ENCODE results near the gene EGLN2. TPM values are rescaled to one million over a fixed set of nuclear protein-coding genes. Genes with fewer than 3 reads are reported as not detected.

The EGLN2 gene
- total and polyA plus RNA-seq, 2 of the 4 experiments (the other 2 are of a cell fraction): 54.1 to 60.2 TPM

GRCh38 chr19:40755248-40755624 lies 43.8 kb upstream of the EGLN2 start:
- Histone ChIP-seq H4K91ac (ENCODE audit: insufficient read depth, low read depth, low read length) (no peak overlapping the region), H3K9me3 (ENCODE audit: control insufficient read depth, insufficient read depth, low read length) (no peaks in the 10 kb centered on the region), H3K18ac (ENCODE audit: low read depth, low read length) (no peak overlapping the region), H3K27ac (ENCODE audit: insufficient read depth, low read length) (no peak overlapping the region), H2AK5ac (ENCODE audit: low read depth, low read length) (no peak overlapping the region), H3K9me1 (ENCODE audit: insufficient read depth, low read length) (peaks cover 9% of the 10 kb centered on the region; the same call in 1 of the 2 replicates), H3K36me3 (ENCODE audit: control insufficient read depth, insufficient read depth, low read length) (peaks cover 43% of the 10 kb centered on the region), H3K4ac (ENCODE audit: low read depth, low read length) (no peak overlapping the region), H2BK20ac (ENCODE audit: low read depth, low read length) (no peak overlapping the region), H4K20me1 (ENCODE audit: insufficient read depth, low read length) (peaks cover 35% of the 10 kb centered on the region), H3K4me2 (ENCODE audit: low read depth, low read length) (no peak overlapping the region), H3K56ac (ENCODE audit: extremely low read depth, insufficient read depth, low read length) (no peak overlapping the region), H2AK9ac (replicated peaks; ENCODE audit: low read depth, low read length, poor library complexity) (no peak overlapping the region), H2AFZ (replicated peaks; ENCODE audit: low read length, poor library complexity) (no peak overlapping the region), H2BK15ac (ENCODE audit: low read depth, low read length) (no peak overlapping the region), H3K14ac (replicated peaks; ENCODE audit: low read depth, low read length) (no peak overlapping the region), H2BK5ac (ENCODE audit: low read depth, low read length, poor library complexity, severe bottlenecking) (no peak overlapping the region), H3K79me1 (ENCODE audit: low read depth in 1 of 2, low read length in 2 of 2) (peaks cover 24 to 53% of the 10 kb centered on the region in 2 experiments), H4K5ac (ENCODE audit: low read depth, low read length) (no peak overlapping the region), H2BK120ac (ENCODE audit: low read depth, low read length) (no peak overlapping the region), H3K27me3 (ENCODE audit: control insufficient read depth, insufficient read depth, low read length) (no peaks in the 10 kb centered on the region), H3K9ac (ENCODE audit: low read depth, low read length) (no peak overlapping the region), H4K8ac (ENCODE audit: low read depth in 2 of 2, low read length in 2 of 2) (no peak overlapping the region), H3K23ac (ENCODE audit: low read depth, low read length) (no peak overlapping the region), H3K4me3 (ENCODE audit: insufficient read depth, low read depth, low read length) (no peak overlapping the region), H3K4me1 (ENCODE audit: control insufficient read depth, insufficient read depth, low read length) (peaks cover 2% of the 10 kb centered on the region; the same call in 1 of the 2 replicates)
- no CpG with 5 or more reads among the region's 3 CpGs for WGBS, 2 experiments (ENCODE audit: extremely low coverage in 2 of 2, insufficient read length in 1 of 2)
- dilution Hi-C loops (cut with HindIII; ENCODE audit: low sequenced_read_pairs, unreplicated experiment) (no loop called here), in situ Hi-C loops (cut with MboI; ENCODE audit: low sequenced_read_pairs) (no loop called here), intact Hi-C loops (cut with micrococcal nuclease) (no loop called here)
- no peak for ATAC-seq (ENCODE audit: low read depth)
- no peak for DNase-seq
- no TSS peak for BruUV-seq (replicated peaks)
- POLR2A ChIA-PET (ENCODE audit: unreplicated experiment): interaction anchor here (0.6 kb wide), 2 partner anchors 44 to 51 kb away, joined by 4 to 6 read pairs; partner anchors contain the start of gene EGLN2
- CTCF ChIA-PET: no interaction called here
- no peak for TF ChIP-seq RCOR1 (IDR thresholded peaks at IDR 0.05; ENCODE audit: insufficient replicate concordance, low read length)
- TF ChIP-seq ELK1 (IDR thresholded peaks at IDR 0.05; ENCODE audit: borderline replicate concordance, low read depth, low read length): no peak
- TF ChIP-seq CHD1 (IDR thresholded peaks at IDR 0.05; ENCODE audit: low read depth, low read length): no peak
- TF ChIP-seq BHLHE40 (IDR thresholded peaks at IDR 0.05; ENCODE audit: low read depth, low read length): no peak
- no peak for TF ChIP-seq SMC3 (IDR thresholded peaks at IDR 0.05; ENCODE audit: low read depth, low read length)
- no peak for TF ChIP-seq CEBPB (IDR thresholded peaks at IDR 0.05; ENCODE audit: low read depth, low read length)
- no peak for TF ChIP-seq POLR2A (IDR thresholded peaks at IDR 0.05; ENCODE audit: low read depth, low read length)
- TF ChIP-seq, protein P1, sequence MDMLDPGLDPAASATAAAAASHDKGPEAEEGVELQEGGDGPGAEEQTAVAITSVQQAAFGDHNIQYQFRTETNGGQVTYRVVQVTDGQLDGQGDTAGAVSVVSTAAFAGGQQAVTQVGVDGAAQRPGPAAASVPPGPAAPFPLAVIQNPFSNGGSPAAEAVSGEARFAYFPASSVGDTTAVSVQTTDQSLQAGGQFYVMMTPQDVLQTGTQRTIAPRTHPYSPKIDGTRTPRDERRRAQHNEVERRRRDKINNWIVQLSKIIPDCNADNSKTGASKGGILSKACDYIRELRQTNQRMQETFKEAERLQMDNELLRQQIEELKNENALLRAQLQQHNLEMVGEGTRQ (IDR thresholded peaks at IDR 0.05; ENCODE audit: low read depth, low read length): no peak
- TF ChIP-seq MAFK (IDR thresholded peaks at IDR 0.05; ENCODE audit: low read depth, low read length): no peak
- TF ChIP-seq MXI1 (IDR thresholded peaks at IDR 0.05; ENCODE audit: borderline replicate concordance, low read depth, low read length): no peak
- no peak for TF ChIP-seq MAZ (IDR thresholded peaks at IDR 0.05; ENCODE audit: borderline replicate concordance, low read depth, low read length)
- TF ChIP-seq NFE2L2 (IDR thresholded peaks at IDR 0.05; ENCODE audit: low read depth, low read length): no peak
